ENCODE measurements around the gene FBXO42. TPM values are rescaled to one million over a fixed set of nuclear protein-coding genes. Genes with fewer than 3 reads are reported as not detected.

FBXO42 gene
- total and polyA plus RNA-seq, 7 experiments from 2014 or later: 17.9 to 26.7 (median 24.6) TPM

DNA sequence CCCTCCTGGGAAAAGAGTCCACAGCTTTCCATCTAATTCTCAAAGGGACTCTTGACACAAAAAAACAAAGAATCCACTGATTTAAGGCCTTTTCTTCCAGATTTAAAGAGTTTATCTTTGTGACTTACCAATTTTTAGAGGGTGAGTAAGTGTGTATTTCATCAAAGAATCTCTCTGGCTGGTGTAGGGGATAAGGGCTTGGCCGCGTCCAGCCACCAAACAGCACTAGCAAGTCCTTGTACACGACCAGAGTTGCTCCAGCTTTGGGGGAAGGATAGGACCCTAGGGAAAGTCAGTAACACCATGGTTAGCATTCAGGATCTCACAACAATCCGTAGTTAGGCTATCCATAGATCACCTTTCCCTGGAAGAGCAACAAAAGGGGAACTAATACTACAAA lies 95.8 kb downstream of the FBXO42 start:
- Mint-ChIP-seq H3K27me3 (no peaks in the 10 kb centered on the region), H3K27ac (peak overlapping the region in 2 of 9 donors; percentile 62 to 69), H3K36me3 (peaks cover 0 to 24% (median 12%) of the 10 kb centered on the region in 5 donors), H3K4me3 (no peak overlapping the region), H3K9me3 (no peaks in the 10 kb centered on the region), H3K4me1 (peaks cover 0 to 18% (median 0%) of the 10 kb centered on the region in 7 donors)
- ChIA-PET POLR2A (no interaction called here), CTCF (no interaction called here)
- ATAC-seq (no peak), DNase-seq (no peak)
- Histone ChIP-seq H3K4me3 (ENCODE audit: low read length) (no peak overlapping the region), H3K27ac (ENCODE audit: low read depth, low read length) (no peak overlapping the region), H3K36me3 (ENCODE audit: control insufficient read depth in 2 of 3, insufficient read depth in 3 of 3, low read length in 3 of 3) (peaks cover 0 to 49% (median 6%) of the 10 kb centered on the region in 3 experiments), H3K4me1 (ENCODE audit: control insufficient read depth in 2 of 2, insufficient read depth in 2 of 2, low read length in 2 of 2) (no peaks in the 10 kb centered on the region), H3K27me3 (ENCODE audit: control insufficient read depth in 2 of 2, insufficient read depth in 2 of 2, low read length in 2 of 2) (no peaks in the 10 kb centered on the region), H3K9me3 (ENCODE audit: control insufficient read depth in 2 of 3, low read length in 3 of 3) (no peaks in the 10 kb centered on the region)
- intact Hi-C loops (cut with micrococcal nuclease): no loop called here

DNA sequence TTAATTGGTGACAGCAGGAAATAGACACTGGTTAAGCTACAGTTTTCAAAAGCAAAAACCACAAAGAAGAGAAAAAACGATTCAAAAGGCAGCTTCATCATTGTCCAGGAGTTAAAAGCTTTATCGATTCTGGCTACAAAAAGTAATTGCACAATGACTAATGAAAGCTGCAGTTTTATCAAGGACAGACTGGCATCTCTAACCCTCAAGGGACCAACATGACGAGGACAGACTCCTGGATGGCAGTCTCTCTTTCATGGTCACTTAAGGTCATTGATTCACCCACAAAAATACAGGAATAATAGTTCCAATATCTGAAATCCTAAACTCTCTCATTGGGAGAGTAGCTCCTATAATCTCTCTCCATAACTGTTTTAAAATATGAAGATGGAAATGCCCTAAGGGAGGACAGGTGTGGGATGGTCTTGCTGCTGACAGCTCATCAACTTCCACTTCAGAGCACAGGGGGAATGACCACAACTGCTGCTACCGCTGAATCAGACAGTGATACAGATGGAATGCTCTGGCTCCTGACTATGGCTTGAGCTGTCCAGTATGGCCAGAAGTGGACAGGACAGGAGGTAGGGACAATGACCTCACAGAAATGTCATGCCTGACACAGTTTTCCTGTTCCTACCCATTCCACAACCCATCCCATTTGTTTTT lies 97.9 kb downstream of the FBXO42 start:
- no peak overlapping the region for H3K27ac ChIP-seq (ENCODE audit: low read depth, low read length)
- H3K9me3 ChIP-seq (ENCODE audit: control insufficient read depth in 2 of 3, low read length in 3 of 3): no peaks in the 10 kb centered on the region
- ATAC-seq (no peak), DNase-seq (no peak)
- intact Hi-C loops (cut with micrococcal nuclease): no loop called here
- POLR2A ChIA-PET: no interaction called here
- CTCF ChIA-PET: interaction anchor here (0.7 kb wide), 1 partner anchor 61 kb away, joined by 3 read pairs; no protein-coding TSS in a partner anchor
- Mint-ChIP-seq H3K4me1 (peaks cover 7 to 27% (median 9%) of the 10 kb centered on the region in 7 donors), H3K36me3 (peaks cover 0 to 24% (median 15%) of the 10 kb centered on the region in 5 donors), H3K4me3 (no peak overlapping the region), H3K9me3 (no peaks in the 10 kb centered on the region), H3K27me3 (no peaks in the 10 kb centered on the region), H3K27ac (peak overlapping the region in 5 of 9 donors; percentile 32 to 77 (median 41))
- H3K27me3 ChIP-seq (ENCODE audit: control insufficient read depth in 2 of 2, insufficient read depth in 2 of 2, low read length in 2 of 2): no peaks in the 10 kb centered on the region
- H3K4me3 ChIP-seq (ENCODE audit: low read length): no peak overlapping the region
- H3K36me3 ChIP-seq (ENCODE audit: control insufficient read depth in 2 of 3, insufficient read depth in 3 of 3, low read length in 3 of 3): peaks cover 0 to 60% (median 6%) of the 10 kb centered on the region in 3 experiments
- H3K4me1 ChIP-seq (ENCODE audit: control insufficient read depth in 2 of 2, insufficient read depth in 2 of 2, low read length in 2 of 2): peaks cover 0 to 5% of the 10 kb centered on the region in 2 donors

DNA sequence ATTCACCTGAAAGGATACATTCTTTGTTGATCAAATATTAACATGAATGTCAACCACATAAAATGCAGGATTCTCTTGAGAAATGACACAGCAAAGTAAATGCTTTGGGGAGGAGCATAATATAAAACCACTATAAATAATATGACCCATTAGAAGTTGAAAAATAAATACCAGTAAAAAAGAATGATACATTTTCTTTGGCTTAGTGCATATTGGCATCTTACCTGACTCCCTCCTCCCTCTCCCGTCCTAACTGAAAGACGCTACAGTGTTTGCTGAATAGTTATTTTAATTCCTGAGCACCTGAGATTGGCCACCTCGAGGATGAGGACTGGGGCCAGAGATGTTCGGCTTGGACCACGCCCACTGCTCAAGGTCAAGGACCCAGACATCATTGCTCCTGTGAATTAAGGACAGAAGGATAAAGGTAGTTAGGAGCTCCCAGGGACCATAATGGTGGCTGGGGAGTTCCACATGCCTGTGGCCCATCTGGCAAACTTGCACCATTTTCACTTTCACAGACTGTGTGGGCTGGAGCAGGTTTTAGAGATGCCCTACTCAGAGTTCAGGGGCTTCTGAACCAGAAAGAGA lies 98.9 kb downstream of the FBXO42 start:
- Histone ChIP-seq H3K4me1 (ENCODE audit: control insufficient read depth in 2 of 2, insufficient read depth in 2 of 2, low read length in 2 of 2) (peaks cover 0 to 5% of the 10 kb centered on the region in 2 donors), H3K27me3 (ENCODE audit: control insufficient read depth in 2 of 2, insufficient read depth in 2 of 2, low read length in 2 of 2) (no peaks in the 10 kb centered on the region), H3K36me3 (ENCODE audit: control insufficient read depth in 2 of 3, insufficient read depth in 3 of 3, low read length in 3 of 3) (peaks cover 0 to 63% (median 6%) of the 10 kb centered on the region in 3 experiments), H3K9me3 (ENCODE audit: control insufficient read depth in 2 of 3, low read length in 3 of 3) (no peaks in the 10 kb centered on the region), H3K27ac (ENCODE audit: low read depth, low read length) (no peak overlapping the region), H3K4me3 (ENCODE audit: low read length) (no peak overlapping the region)
- ATAC-seq (no peak), DNase-seq (no peak)
- intact Hi-C loops (cut with micrococcal nuclease): no loop called here
- Mint-ChIP-seq H3K27ac (no peak overlapping the region), H3K4me1 (peaks cover 12 to 37% (median 19%) of the 10 kb centered on the region in 7 donors), H3K27me3 (no peaks in the 10 kb centered on the region), H3K36me3 (peaks cover 0 to 24% (median 18%) of the 10 kb centered on the region in 5 donors), H3K9me3 (no peaks in the 10 kb centered on the region), H3K4me3 (no peak overlapping the region)
- POLR2A ChIA-PET: no interaction called here
- CTCF ChIA-PET: no interaction called here

DNA sequence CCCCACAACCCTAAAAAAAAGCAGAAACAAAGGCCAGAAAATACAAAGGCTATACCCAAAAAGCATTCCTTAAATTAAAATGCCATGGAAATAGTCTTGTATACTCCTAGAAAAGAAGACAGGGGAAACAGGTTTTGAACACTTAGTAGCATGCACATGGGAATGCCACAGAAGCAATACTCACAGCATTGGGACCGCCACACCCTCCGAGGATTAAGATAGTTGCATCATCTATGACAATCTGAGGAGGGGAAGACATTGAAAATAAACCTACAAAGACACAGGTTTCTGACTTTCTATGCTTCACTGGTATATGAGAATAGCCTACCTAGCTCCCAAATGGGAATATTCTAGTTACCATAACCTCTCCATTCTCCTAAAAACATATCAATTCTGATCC lies 99.4 kb downstream of the FBXO42 start:
- Mint-ChIP-seq H3K27ac (peak overlapping the region in 3 of 9 donors; percentile 42 to 59 (median 58)), H3K36me3 (peaks cover 0 to 24% (median 18%) of the 10 kb centered on the region in 5 donors), H3K9me3 (no peaks in the 10 kb centered on the region), H3K4me3 (no peak overlapping the region), H3K27me3 (no peaks in the 10 kb centered on the region), H3K4me1 (peaks cover 12 to 38% (median 20%) of the 10 kb centered on the region in 7 donors)
- intact Hi-C loops (cut with micrococcal nuclease): no loop called here
- Histone ChIP-seq H3K27ac (ENCODE audit: low read depth, low read length) (no peak overlapping the region), H3K4me1 (ENCODE audit: control insufficient read depth in 2 of 2, insufficient read depth in 2 of 2, low read length in 2 of 2) (peaks cover 0 to 5% of the 10 kb centered on the region in 2 donors), H3K4me3 (ENCODE audit: low read length) (no peak overlapping the region), H3K36me3 (ENCODE audit: control insufficient read depth in 2 of 3, insufficient read depth in 3 of 3, low read length in 3 of 3) (peaks cover 0 to 68% (median 6%) of the 10 kb centered on the region in 3 experiments), H3K9me3 (ENCODE audit: control insufficient read depth in 2 of 3, low read length in 3 of 3) (no peaks in the 10 kb centered on the region), H3K27me3 (ENCODE audit: control insufficient read depth in 2 of 2, insufficient read depth in 2 of 2, low read length in 2 of 2) (no peaks in the 10 kb centered on the region)
- ChIA-PET CTCF (no interaction called here), POLR2A (no interaction called here)
- DNase-seq (no peak), ATAC-seq (no peak)

DNA sequence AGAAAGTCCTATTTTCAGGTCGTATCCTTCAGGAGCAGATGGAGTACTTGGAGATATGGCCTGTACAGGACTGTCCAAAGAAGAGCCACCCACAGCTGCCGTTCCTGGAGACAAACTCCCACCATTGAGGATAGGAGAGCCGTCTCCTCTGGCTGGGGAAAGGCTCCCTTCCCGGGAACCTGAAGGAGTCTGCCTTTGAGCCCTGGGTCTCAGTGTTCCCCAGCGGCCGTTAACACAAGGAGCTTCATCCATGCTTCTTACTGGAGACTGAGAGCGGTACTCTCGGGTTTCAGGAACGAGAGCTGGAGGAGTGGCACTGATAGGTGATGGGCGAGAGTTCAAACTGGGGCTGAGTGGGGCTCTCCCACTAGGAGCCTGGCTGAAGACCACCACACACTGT lies 100.9 kb downstream of the FBXO42 start:
- H3K27me3 Mint-ChIP-seq: no peaks in the 10 kb centered on the region
- Histone ChIP-seq H3K27ac (ENCODE audit: low read depth, low read length) (no peak overlapping the region), H3K36me3 (ENCODE audit: control insufficient read depth in 2 of 3, insufficient read depth in 3 of 3, low read length in 3 of 3) (peaks cover 0 to 77% (median 4%) of the 10 kb centered on the region in 3 experiments), H3K9me3 (ENCODE audit: control insufficient read depth in 2 of 3, low read length in 3 of 3) (no peaks in the 10 kb centered on the region), H3K27me3 (ENCODE audit: control insufficient read depth in 2 of 2, insufficient read depth in 2 of 2, low read length in 2 of 2) (no peaks in the 10 kb centered on the region), H3K4me3 (ENCODE audit: low read length) (no peak overlapping the region), H3K4me1 (ENCODE audit: control insufficient read depth in 2 of 2, insufficient read depth in 2 of 2, low read length in 2 of 2) (peaks cover 0 to 5% of the 10 kb centered on the region in 2 donors)
- H3K36me3 Mint-ChIP-seq: peaks cover 0 to 28% (median 18%) of the 10 kb centered on the region in 5 donors
- no peak overlapping the region for H3K27ac Mint-ChIP-seq
- DNase-seq (no peak), ATAC-seq (no peak)
- intact Hi-C loops (cut with micrococcal nuclease): no loop called here
- H3K4me1 Mint-ChIP-seq: peaks cover 12 to 41% (median 20%) of the 10 kb centered on the region in 7 donors
- ChIA-PET POLR2A (interaction anchor here (0.7 kb wide), 1 partner anchor 95 kb away, joined by 3 read pairs; no protein-coding TSS in a partner anchor), CTCF (no interaction called here)
- H3K9me3 Mint-ChIP-seq: no peaks in the 10 kb centered on the region
- no peak overlapping the region for H3K4me3 Mint-ChIP-seq

DNA sequence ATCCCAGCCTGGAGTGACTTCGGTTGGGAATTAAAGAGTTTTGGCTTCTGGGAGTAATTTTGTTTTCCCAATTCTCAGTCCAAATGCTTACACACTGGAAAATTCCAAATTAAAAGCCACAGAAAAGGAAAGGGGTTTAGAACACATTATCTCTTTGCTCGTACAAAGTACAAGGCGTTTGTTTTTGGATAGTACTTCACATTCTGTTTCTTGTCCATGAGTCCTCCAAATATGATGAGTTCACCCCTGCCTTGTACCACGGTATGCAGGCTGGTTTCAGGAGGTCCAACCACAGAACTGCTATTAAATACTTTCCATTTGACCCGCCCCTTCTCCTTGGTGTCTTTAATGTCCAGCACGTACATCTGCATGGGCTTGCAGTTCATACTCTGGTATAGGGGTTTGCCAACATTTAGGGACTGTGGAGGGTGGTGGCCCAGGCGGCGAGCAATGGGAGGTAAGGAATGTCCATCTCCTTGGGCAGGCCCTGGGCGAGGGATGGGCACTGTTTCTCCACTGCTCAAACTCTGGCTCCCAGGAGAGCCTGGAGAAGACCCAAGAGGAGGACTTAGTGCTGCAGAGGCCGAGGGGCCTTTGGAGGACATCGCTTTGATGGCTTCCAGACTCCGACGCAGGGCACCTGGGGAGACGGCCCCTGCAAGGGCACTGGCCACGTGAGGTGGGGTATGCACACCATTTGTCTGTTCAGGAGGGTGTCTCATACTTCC lies 101.6 kb downstream of the FBXO42 start:
- Mint-ChIP-seq H3K9me3 (no peaks in the 10 kb centered on the region), H3K36me3 (peaks cover 0 to 24% (median 15%) of the 10 kb centered on the region in 5 donors), H3K27ac (peak overlapping the region in 5 of 9 donors; percentile 32 to 74 (median 41)), H3K4me1 (peaks cover 12 to 41% (median 20%) of the 10 kb centered on the region in 7 donors), H3K27me3 (no peaks in the 10 kb centered on the region), H3K4me3 (no peak overlapping the region)
- ChIA-PET CTCF (no interaction called here), POLR2A (interaction anchor here (0.7 kb wide), 1 partner anchor 94 kb away, joined by 3 read pairs; no protein-coding TSS in a partner anchor)
- Histone ChIP-seq H3K4me1 (ENCODE audit: control insufficient read depth in 2 of 2, insufficient read depth in 2 of 2, low read length in 2 of 2) (peaks cover 0 to 5% of the 10 kb centered on the region in 2 donors), H3K27me3 (ENCODE audit: control insufficient read depth in 2 of 2, insufficient read depth in 2 of 2, low read length in 2 of 2) (no peaks in the 10 kb centered on the region), H3K27ac (ENCODE audit: low read depth, low read length) (no peak overlapping the region), H3K9me3 (ENCODE audit: control insufficient read depth in 2 of 3, low read length in 3 of 3) (no peaks in the 10 kb centered on the region), H3K36me3 (ENCODE audit: control insufficient read depth in 2 of 3, insufficient read depth in 3 of 3, low read length in 3 of 3) (peaks cover 0 to 70% (median 4%) of the 10 kb centered on the region in 3 experiments), H3K4me3 (ENCODE audit: low read length) (no peak overlapping the region)
- intact Hi-C loops (cut with micrococcal nuclease): no loop called here
- no peak for DNase-seq
- no peak for ATAC-seq

All from naive thymus-derived CD4-positive, alpha-beta T cell (primary cell).